ENCODE results near the gene LYPD5.
"Not testable (repeated sequence)": the region's sequence is repeated elsewhere in the genome, so short reads cannot be mapped to it uniquely, and the experiment has no call there.

LYPD5 gene

DNA sequence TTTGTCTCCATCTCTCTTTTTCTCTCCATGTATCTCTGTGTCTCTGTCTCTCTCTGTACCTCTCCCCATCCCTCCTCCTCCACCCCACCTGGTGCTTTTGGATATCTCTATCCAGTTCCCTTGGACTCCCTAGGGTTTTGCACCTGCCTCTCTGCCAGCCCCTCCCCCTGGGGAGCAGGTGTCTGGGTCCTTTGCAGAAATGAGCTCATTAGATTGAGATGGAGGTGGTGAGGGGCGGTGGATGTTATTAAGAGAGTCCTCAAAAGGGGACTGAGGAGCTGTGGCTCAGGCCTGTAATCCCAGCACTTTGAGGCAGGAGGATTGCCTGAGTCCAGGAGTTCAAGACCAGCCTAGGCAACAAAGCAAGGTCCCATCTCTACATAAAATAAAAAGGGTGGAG is 23.6 kb downstream of the LYPD5 start:
- Histone ChIP-seq H3K4me3 (ENCODE audit: extremely low read depth, insufficient read depth, low read length, poor library complexity, severe bottlenecking) (no peak overlapping the region), H3K9me3 (ENCODE audit: control insufficient read depth, low read length) (no peaks in the 10 kb centered on the region)
- 83 to 100% methylated on average over 1 of the region's 1 CpG for WGBS, 2 experiments (ENCODE audit: insufficient coverage in 2 of 2)

GRCh38 chr19:43777163-43777695 is 25.0 kb downstream of the LYPD5 start:
- WGBS, 2 experiments (ENCODE audit: insufficient coverage in 2 of 2): 24 to 27% methylated on average over 2 to 4 of the region's 4 CpGs
- Histone ChIP-seq H3K27ac (ENCODE audit: low read depth, low read length, severe bottlenecking) (peak overlapping the region; percentile 45), H3K36me3 (ENCODE audit: control insufficient read depth, insufficient read depth, low read length) (no peaks in the 10 kb centered on the region)

More for the DNA sequence above, 23.6 kb downstream of the LYPD5 start:
- peaks cover 49% of the 10 kb centered on the region for H3K4me1 ChIP-seq (ENCODE audit: control insufficient read depth, insufficient read depth, low read length, poor library complexity, severe bottlenecking)
- no peaks in the 10 kb centered on the region for H3K36me3 ChIP-seq (ENCODE audit: control insufficient read depth, insufficient read depth, low read length)
- H3K27ac ChIP-seq (ENCODE audit: low read depth, low read length, severe bottlenecking): no peak overlapping the region

DNA sequence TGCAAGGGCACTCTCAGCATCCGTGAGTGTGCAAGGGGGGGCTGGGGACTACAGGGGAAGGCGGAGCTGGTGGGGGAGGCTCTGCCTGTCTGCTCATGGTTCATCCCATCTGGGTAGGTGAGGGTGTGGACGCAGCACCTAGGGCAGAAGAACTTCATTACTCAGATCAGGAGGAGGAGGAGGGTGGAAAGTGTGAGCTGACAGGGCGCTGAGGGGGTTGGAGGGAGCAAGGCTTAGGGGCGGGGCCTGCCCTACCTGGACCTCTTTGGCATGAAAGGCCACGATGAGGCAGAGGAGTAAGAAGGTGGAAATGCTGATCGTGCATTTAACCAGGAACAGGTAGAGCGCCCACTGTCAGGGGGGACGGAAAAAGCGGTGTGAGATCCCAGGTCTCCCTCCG is 26.0 kb downstream of the LYPD5 start:
- Histone ChIP-seq H3K4me3 (ENCODE audit: extremely low read depth, insufficient read depth, low read length, poor library complexity, severe bottlenecking) (no peak overlapping the region), H3K27ac (ENCODE audit: low read depth, low read length, severe bottlenecking) (no peak overlapping the region), H3K4me1 (ENCODE audit: control insufficient read depth, insufficient read depth, low read length, poor library complexity, severe bottlenecking) (peaks cover 48% of the 10 kb centered on the region), H3K36me3 (ENCODE audit: control insufficient read depth, insufficient read depth, low read length) (no peaks in the 10 kb centered on the region), H3K9me3 (ENCODE audit: control insufficient read depth, low read length) (no peaks in the 10 kb centered on the region)
- 64 to 71% methylated on average over 8 to 10 of the region's 11 CpGs for WGBS, 2 experiments (ENCODE audit: insufficient coverage in 2 of 2)

More at GRCh38 chr19:43777163-43777695, 25.0 kb downstream of the LYPD5 start:
- Histone ChIP-seq H3K4me1 (ENCODE audit: control insufficient read depth, insufficient read depth, low read length, poor library complexity, severe bottlenecking) (peaks cover 48% of the 10 kb centered on the region), H3K9me3 (ENCODE audit: control insufficient read depth, low read length) (no peaks in the 10 kb centered on the region), H3K4me3 (ENCODE audit: extremely low read depth, insufficient read depth, low read length, poor library complexity, severe bottlenecking) (no peak overlapping the region)

- no peaks in the 10 kb centered on the region for H3K9me3 ChIP-seq (ENCODE audit: control insufficient read depth, low read length)
- H3K27ac ChIP-seq (ENCODE audit: low read depth, low read length, severe bottlenecking): no peak overlapping the region
- no peak overlapping the region for H3K4me3 ChIP-seq (ENCODE audit: extremely low read depth, insufficient read depth, low read length, poor library complexity, severe bottlenecking)
- peaks cover 43% of the 10 kb centered on the region for H3K4me1 ChIP-seq (ENCODE audit: control insufficient read depth, insufficient read depth, low read length, poor library complexity, severe bottlenecking)
- whole genome bisulfite sequencing, 2 experiments (ENCODE audit: insufficient coverage in 2 of 2): 93 to 97% methylated on average over 4 to 6 of the region's 7 CpGs
- no peaks in the 10 kb centered on the region for H3K36me3 ChIP-seq (ENCODE audit: control insufficient read depth, insufficient read depth, low read length)
These were observed 26.9 kb downstream of the LYPD5 start for GRCh38 chr19:43775299-43775890.

- not testable (repeated sequence) for H3K4me3 ChIP-seq (ENCODE audit: extremely low read depth, insufficient read depth, low read length, poor library complexity, severe bottlenecking); H3K9me3 ChIP-seq (ENCODE audit: control insufficient read depth, low read length); H3K27ac ChIP-seq (ENCODE audit: low read depth, low read length, severe bottlenecking); H3K36me3 ChIP-seq (ENCODE audit: control insufficient read depth, insufficient read depth, low read length)
- peaks cover 38% of the 10 kb centered on the region for H3K4me1 ChIP-seq (ENCODE audit: control insufficient read depth, insufficient read depth, low read length, poor library complexity, severe bottlenecking)
- 71 to 76% methylated on average over 4 to 6 of the region's 11 CpGs for WGBS, 2 experiments (ENCODE audit: insufficient coverage in 2 of 2)
These were observed 27.3 kb downstream of the LYPD5 start for GRCh38 chr19:43774940-43775258.

GRCh38 chr19:43774103-43774939 is 27.9 kb downstream of the LYPD5 start:
- H3K4me1 ChIP-seq (ENCODE audit: control insufficient read depth, insufficient read depth, low read length, poor library complexity, severe bottlenecking): peaks cover 33% of the 10 kb centered on the region
- no peaks in the 10 kb centered on the region for H3K36me3 ChIP-seq (ENCODE audit: control insufficient read depth, insufficient read depth, low read length)
- no peak overlapping the region for H3K27ac ChIP-seq (ENCODE audit: low read depth, low read length, severe bottlenecking)
- 8% methylated on average over 23 to 46 of the region's 63 CpGs for WGBS, 2 experiments (ENCODE audit: insufficient coverage in 2 of 2)
- H3K4me3 ChIP-seq (ENCODE audit: extremely low read depth, insufficient read depth, low read length, poor library complexity, severe bottlenecking): peak overlapping the region; percentile 16
- H3K9me3 ChIP-seq (ENCODE audit: control insufficient read depth, low read length): no peaks in the 10 kb centered on the region

GRCh38 chr19:43773725-43774102 is 28.5 kb downstream of the LYPD5 start:
- WGBS, 2 experiments (ENCODE audit: insufficient coverage in 2 of 2): 10 to 31% methylated on average over 3 of the region's 5 CpGs
- Histone ChIP-seq H3K36me3 (ENCODE audit: control insufficient read depth, insufficient read depth, low read length) (no peaks in the 10 kb centered on the region), H3K4me3 (ENCODE audit: extremely low read depth, insufficient read depth, low read length, poor library complexity, severe bottlenecking) (no peak overlapping the region)

GRCh38 chr19:43769256-43769655 is 33.0 kb downstream of the LYPD5 start:
- Histone ChIP-seq H3K4me1 (ENCODE audit: control insufficient read depth, insufficient read depth, low read length, poor library complexity, severe bottlenecking) (peaks cover 27% of the 10 kb centered on the region), H3K4me3 (ENCODE audit: extremely low read depth, insufficient read depth, low read length, poor library complexity, severe bottlenecking) (no peak overlapping the region), H3K9me3 (ENCODE audit: control insufficient read depth, low read length) (no peaks in the 10 kb centered on the region), H3K27ac (ENCODE audit: low read depth, low read length, severe bottlenecking) (no peak overlapping the region), H3K36me3 (ENCODE audit: control insufficient read depth, insufficient read depth, low read length) (no peaks in the 10 kb centered on the region)
- 90 to 95% methylated on average over 12 to 13 of the region's 14 CpGs for WGBS, 2 experiments (ENCODE audit: insufficient coverage in 2 of 2)

More at GRCh38 chr19:43773725-43774102, 28.5 kb downstream of the LYPD5 start:
- H3K9me3 ChIP-seq (ENCODE audit: control insufficient read depth, low read length): no peaks in the 10 kb centered on the region
- peaks cover 30% of the 10 kb centered on the region for H3K4me1 ChIP-seq (ENCODE audit: control insufficient read depth, insufficient read depth, low read length, poor library complexity, severe bottlenecking)
- no peak overlapping the region for H3K27ac ChIP-seq (ENCODE audit: low read depth, low read length, severe bottlenecking)

DNA sequence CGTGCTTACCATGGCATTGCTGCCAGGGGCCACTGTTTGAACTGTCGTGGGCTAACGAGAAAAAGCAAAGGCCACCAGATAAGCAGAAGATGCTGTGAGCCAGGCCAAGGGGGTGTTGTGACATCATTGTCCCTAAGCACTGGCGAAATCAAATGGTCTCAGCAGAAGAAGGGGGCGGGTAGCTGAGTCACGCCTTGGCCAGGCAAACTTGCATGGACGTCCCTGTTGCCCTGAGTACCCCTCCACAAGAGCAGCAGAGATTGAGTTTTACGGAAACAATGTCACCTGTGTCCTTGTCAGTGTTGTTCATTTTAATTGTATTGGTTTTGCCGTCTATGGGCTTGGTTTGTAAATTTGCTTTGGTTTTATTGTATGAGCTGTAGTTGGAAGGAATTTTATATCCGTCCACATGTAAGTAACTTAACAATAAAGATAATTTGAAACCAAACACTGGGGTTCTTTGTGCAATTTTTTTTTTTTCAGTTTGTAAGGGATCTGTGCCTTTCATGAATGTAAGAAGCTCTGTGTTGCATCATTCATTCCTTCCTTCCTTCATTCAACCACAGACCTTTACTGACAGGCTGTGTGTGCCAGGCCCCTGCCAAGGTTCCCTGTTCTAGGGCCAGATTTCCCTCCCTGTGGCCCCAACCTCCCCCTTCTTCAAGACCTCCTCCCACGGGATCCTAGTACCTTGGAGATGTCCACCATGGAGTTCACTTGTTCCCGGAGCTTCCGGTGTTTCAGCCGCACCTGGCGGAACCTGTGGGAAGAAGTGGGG is 33.8 kb downstream of the LYPD5 start:
- no peak overlapping the region for H3K4me3 ChIP-seq (ENCODE audit: extremely low read depth, insufficient read depth, low read length, poor library complexity, severe bottlenecking)
- H3K36me3 ChIP-seq (ENCODE audit: control insufficient read depth, insufficient read depth, low read length): no peaks in the 10 kb centered on the region
- H3K27ac ChIP-seq (ENCODE audit: low read depth, low read length, severe bottlenecking): no peak overlapping the region
- H3K4me1 ChIP-seq (ENCODE audit: control insufficient read depth, insufficient read depth, low read length, poor library complexity, severe bottlenecking): peaks cover 27% of the 10 kb centered on the region
- 85% methylated on average over 10 to 11 of the region's 15 CpGs for WGBS, 2 experiments (ENCODE audit: insufficient coverage in 2 of 2)
- H3K9me3 ChIP-seq (ENCODE audit: control insufficient read depth, low read length): no peaks in the 10 kb centered on the region

GRCh38 chr19:43767818-43768217 is 34.4 kb downstream of the LYPD5 start:
- Histone ChIP-seq H3K27ac (ENCODE audit: low read depth, low read length, severe bottlenecking) (no peak overlapping the region), H3K9me3 (ENCODE audit: control insufficient read depth, low read length) (no peaks in the 10 kb centered on the region), H3K36me3 (ENCODE audit: control insufficient read depth, insufficient read depth, low read length) (no peaks in the 10 kb centered on the region), H3K4me1 (ENCODE audit: control insufficient read depth, insufficient read depth, low read length, poor library complexity, severe bottlenecking) (peaks cover 31% of the 10 kb centered on the region), H3K4me3 (ENCODE audit: extremely low read depth, insufficient read depth, low read length, poor library complexity, severe bottlenecking) (no peak overlapping the region)
- 80 to 90% methylated on average over 1 of the region's 1 CpG for WGBS, 2 experiments (ENCODE audit: insufficient coverage in 2 of 2)
